Panc1 (cell line): Measurements from ENCODE around the gene P2RY2. TPM values are rescaled to one million over a fixed set of nuclear protein-coding genes. Genes with fewer than 3 reads are reported as not detected.

Experiments used
- ATAC-seq: fragments of 200-7000 bp; cut with Tn5 transposase; 2 replicates; pipeline ENCODE4 v1.9.1; 2020; ENCODE audit warnings: mild to moderate bottlenecking, moderate library complexity
- BruUV-seq: library from RNA; stranded (reverse); fragments of 400-500 nt; replicated peaks from 2 replicates; lab custom pipeline; 2021; lab: Mats Ljungman, UMichigan
- CTCF ChIA-PET: fragments of 300-600 bp; sonication (Branson Sonifier 250); formaldehyde crosslinking; loops from one replicate; lab custom pipeline; 2022; ENCODE audit warnings: antibody characterized with exemption; lab: Charles Lee
- POLR2A ChIA-PET: fragments of 300-600 bp; sonication (Branson Sonifier 250); formaldehyde crosslinking; loops from one replicate; lab custom pipeline; 2022; ENCODE audit warnings: antibody characterized with exemption; lab: Charles Lee
- DNase-seq: peaks from one replicate; pipeline ENCODE4 v3.0.0-alpha.2; 2010; ENCODE audit warnings: low read depth, low spot score
- H3K27ac ChIP-seq: 2 replicates; pipeline ENCODE4 v1.5.1; 2011; ENCODE audit warnings: mild to moderate bottlenecking, low read length, inconsistent platforms
- H3K27me3 ChIP-seq: fragments of 200-500 bp; sonication (Bioruptor generic); 2 replicates; pipeline ENCODE4 v1.6.0; 2014; ENCODE audit warnings: low read length, inconsistent platforms; ENCODE audit not compliant: control insufficient read depth, insufficient read depth
- H3K36me3 ChIP-seq: fragments of 200-500 bp; sonication (Bioruptor generic); 2 replicates; pipeline ENCODE4 v1.5.1; 2014; ENCODE audit warnings: inconsistent platforms, mild to moderate bottlenecking, low read length, moderate library complexity; ENCODE audit not compliant: control insufficient read depth, insufficient read depth
- H3K4me1 ChIP-seq: 2 replicates; pipeline ENCODE4 v1.5.1; 2011; ENCODE audit warnings: inconsistent platforms, mild to moderate bottlenecking, low read length, moderate library complexity; ENCODE audit not compliant: control insufficient read depth, insufficient read depth
- H3K4me3 ChIP-seq, 2 experiments: 2 replicates each; pipeline ENCODE4 v1.5.1; 2011 to 2012; ENCODE audit warnings: low read depth in 2 of 2, low read length in 2 of 2, mild to moderate bottlenecking in 2 of 2, inconsistent platforms in 1 of 2, moderate library complexity in 1 of 2
- H3K9me3 ChIP-seq: fragments of 200-500 bp; sonication (Bioruptor generic); 2 replicates; pipeline ENCODE4 v1.5.1; 2014; ENCODE audit warnings: low read depth, mild to moderate bottlenecking, inconsistent platforms, low read length, moderate library complexity; ENCODE audit not compliant: control insufficient read depth, insufficient read depth
- CTCF ChIP-seq: fragments of 450-650 bp; IDR thresholded peaks from 2 replicates; pipeline ENCODE4 v1.5.1; 2017; ENCODE audit warnings: mild to moderate bottlenecking
- POLR2AphosphoS5 ChIP-seq: IDR thresholded peaks from 2 replicates; pipeline ENCODE4 v1.6.1; 2012; ENCODE audit warnings: mild to moderate bottlenecking, low read depth, low read length, moderate library complexity
- REST ChIP-seq, 2 experiments: IDR thresholded peaks; 2 replicates each; pipeline ENCODE4 v1.6.1; 2011 to 2012; ENCODE audit warnings: low read depth in 2 of 2, control low read depth in 1 of 2, low read length in 1 of 2, mild to moderate bottlenecking in 1 of 2, moderate library complexity in 1 of 2; ENCODE audit not compliant: insufficient read depth in 1 of 2
- SIN3A ChIP-seq: IDR thresholded peaks from 2 replicates; pipeline ENCODE4 v1.6.1; 2012; ENCODE audit warnings: low read depth, mild to moderate bottlenecking, low read length, moderate library complexity, borderline replicate concordance; ENCODE audit not compliant: insufficient read depth
- TCF7L2 ChIP-seq: IDR thresholded peaks from 2 replicates; pipeline ENCODE4 v1.6.1; 2011; ENCODE audit warnings: mild to moderate bottlenecking, low read depth, low read length, inconsistent platforms
- in situ Hi-C: cut with HindIII; loops from 2 replicates; pipeline ENCODE4 v1.10.0; 2016; ENCODE audit warnings: low sequenced_read_pairs, low pct_unique_long_range_greater_than_20kb
- intact Hi-C: fragments of 100-400 bp; cut with micrococcal nuclease; formaldehyde crosslinking; loops from one replicate; pipeline ENCODE4 v1.10.0; 2022; ENCODE audit not compliant: unreplicated experiment
- total RNA-seq: library from RNA; stranded (reverse); gene quantifications from one replicate; pipeline ENCODE4 v1.2.1, GENCODE V29; 2021; ENCODE audit not compliant: unreplicated experiment

The P2RY2 gene
- total RNA-seq, 1 experiment from 2014 or later = 2.4 TPM

GRCh38 chr11:73193251-73194033, 24.6 kb upstream of the P2RY2 start:
- intact Hi-C loops (no loop called here), in situ Hi-C loops (no loop called here)
- BruUV-seq = no TSS peak
- no peak overlapping the region for H3K27ac ChIP-seq
- ATAC-seq (no peak), DNase-seq (no peak)
- no peaks in the 10 kb centered on the region for H3K9me3 ChIP-seq
- no peaks in the 10 kb centered on the region for H3K36me3 ChIP-seq
- TF ChIP-seq REST (IDR thresholded peaks at IDR 0.05; ENCODE audit: insufficient read depth in 1 of 2, low read depth in 2 of 2, low read length in 1 of 2) (no peak), SIN3A (no peak), TCF7L2 (no peak), CTCF (no peak), POLR2AphosphoS5 (no peak)
- H3K4me1 ChIP-seq = no peaks in the 10 kb centered on the region
- H3K27me3 ChIP-seq = no peaks in the 10 kb centered on the region; the same call in none of the 2 replicates
- CTCF ChIA-PET = interaction anchor here (0.5 to 1.2 kb wide), 2 partner anchors 95 to 374 kb away, joined by 3 to 4 read pairs; no protein-coding TSS in a partner anchor
- H3K4me3 ChIP-seq = no peak overlapping the region
- POLR2A ChIA-PET = no interaction called here

GRCh38 chr11:73194034-73194507, 24.0 kb upstream of the P2RY2 start:
- H3K27ac ChIP-seq = no peak overlapping the region
- H3K36me3 ChIP-seq = no peaks in the 10 kb centered on the region
- in situ Hi-C loops (no loop called here), intact Hi-C loops (no loop called here)
- CTCF ChIA-PET = interaction anchor here (1.2 kb wide), 1 partner anchor 95 kb away, joined by 3 read pairs; no protein-coding TSS in a partner anchor
- no TSS peak for BruUV-seq
- H3K4me3 ChIP-seq = no peak overlapping the region
- no peak for DNase-seq
- no peak for TF ChIP-seq POLR2AphosphoS5
- TF ChIP-seq TCF7L2 = no peak
- no peak for TF ChIP-seq SIN3A
- no peak for TF ChIP-seq CTCF
- TF ChIP-seq REST (IDR thresholded peaks at IDR 0.05; ENCODE audit: insufficient read depth in 1 of 2, low read depth in 2 of 2, low read length in 1 of 2) = no peak
- ATAC-seq = no peak
- H3K27me3 ChIP-seq = no peaks in the 10 kb centered on the region; the same call in none of the 2 replicates
- POLR2A ChIA-PET = no interaction called here
- no peaks in the 10 kb centered on the region for H3K9me3 ChIP-seq
- no peaks in the 10 kb centered on the region for H3K4me1 ChIP-seq
